ENCODE data around the gene MED20.

DNA sequence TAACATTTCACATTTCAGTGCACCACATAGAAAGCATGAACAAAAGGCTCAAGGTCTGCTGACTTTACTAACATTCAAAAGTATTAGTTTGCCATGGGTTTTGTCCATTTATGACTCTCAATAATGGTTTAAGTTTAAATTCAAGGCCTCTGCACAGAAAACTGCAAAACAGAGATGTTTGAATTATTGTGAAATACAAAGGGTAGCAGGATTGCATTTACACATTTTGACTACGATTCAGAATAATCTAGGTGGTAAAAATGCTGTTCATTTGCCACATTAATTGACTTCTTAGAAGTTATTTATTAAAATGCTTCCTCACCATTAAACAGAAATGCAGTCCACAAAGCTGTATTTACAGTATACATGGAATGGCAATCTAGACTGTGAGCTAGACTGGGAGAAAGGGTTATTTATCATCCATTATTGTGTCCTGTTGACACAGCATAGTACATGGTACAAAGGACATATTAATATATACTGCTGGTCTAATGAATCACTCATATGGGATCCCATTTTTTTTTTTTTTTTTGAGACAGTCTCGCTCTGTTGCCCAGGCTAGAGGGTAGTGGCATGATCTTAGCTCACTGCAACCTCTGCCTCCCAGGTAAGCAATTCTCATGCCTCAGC lies 43.8 kb downstream of the MED20 start:
- TF ChIP-seq CTCF (conservative IDR thresholded peaks at IDR 0.05; ENCODE audit: low read depth, low read length): no peak
- TF ChIP-seq RFX5 (IDR thresholded peaks at IDR 0.05; ENCODE audit: low read depth, low read length): no peak
- no peak for TF ChIP-seq POLR2A (IDR thresholded peaks at IDR 0.05; ENCODE audit: low read depth, low read length)
- TF ChIP-seq, protein P1, sequence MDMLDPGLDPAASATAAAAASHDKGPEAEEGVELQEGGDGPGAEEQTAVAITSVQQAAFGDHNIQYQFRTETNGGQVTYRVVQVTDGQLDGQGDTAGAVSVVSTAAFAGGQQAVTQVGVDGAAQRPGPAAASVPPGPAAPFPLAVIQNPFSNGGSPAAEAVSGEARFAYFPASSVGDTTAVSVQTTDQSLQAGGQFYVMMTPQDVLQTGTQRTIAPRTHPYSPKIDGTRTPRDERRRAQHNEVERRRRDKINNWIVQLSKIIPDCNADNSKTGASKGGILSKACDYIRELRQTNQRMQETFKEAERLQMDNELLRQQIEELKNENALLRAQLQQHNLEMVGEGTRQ (IDR thresholded peaks at IDR 0.05; ENCODE audit: low read depth, low read length): no peak
- no peak for TF ChIP-seq MAFK (IDR thresholded peaks at IDR 0.05; ENCODE audit: low read depth, low read length)
- TF ChIP-seq RCOR1 (IDR thresholded peaks at IDR 0.05; ENCODE audit: insufficient replicate concordance, low read length): no peak
